COLO668 (cell line): ENCODE data around the gene HEMK1.

Experiments used
- DNase-seq: peaks from one replicate; lab custom pipeline; 2025; ENCODE audit not compliant: unreplicated experiment; lab: John Stamatoyannopoulos, UW

The HEMK1 gene

DNA sequence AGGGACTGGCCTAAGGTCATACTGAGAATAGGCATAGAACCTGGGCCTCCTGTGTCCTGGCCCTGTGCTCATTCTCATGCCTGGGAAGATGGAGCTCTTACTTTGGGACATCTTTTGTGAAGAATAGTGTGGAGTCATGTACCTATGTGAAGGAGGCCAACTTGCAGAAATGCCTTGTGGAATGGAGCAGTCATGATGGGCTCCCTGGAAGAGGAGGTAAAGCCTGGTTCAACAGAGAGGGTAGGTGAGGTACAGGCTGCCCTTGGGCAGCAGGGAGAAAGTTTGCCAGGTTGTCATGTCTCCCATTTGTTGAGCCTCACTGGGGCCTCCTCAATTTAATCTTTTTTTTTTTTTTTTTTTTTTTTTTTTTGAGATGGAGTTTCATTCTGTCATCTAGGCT, 65.7 kb downstream of the HEMK1 start:
- DNase-seq: no peak

GRCh38 chr3:50637011-50637410, 67.7 kb downstream of the HEMK1 start:
- no peak for DNase-seq

GRCh38 chr3:50637945-50638344, 68.6 kb downstream of the HEMK1 start:
- no peak for DNase-seq

- no peak for DNase-seq
These were observed 69.8 kb downstream of the HEMK1 start for GRCh38 chr3:50639055-50639494.

GRCh38 chr3:50642382-50642781, 73.1 kb downstream of the HEMK1 start:
- no peak for DNase-seq

- no peak for DNase-seq
These were observed 75.2 kb downstream of the HEMK1 start for GRCh38 chr3:50644561-50644960.

GRCh38 chr3:50645378-50645777, 76.1 kb downstream of the HEMK1 start:
- DNase-seq: no peak
